ENCODE data around the gene PRM3. TPM values are rescaled to one million over a fixed set of nuclear protein-coding genes. Genes with fewer than 3 reads are reported as not detected.

PRM3 gene
- total RNA-seq, 2 donors from 2014 or later, result not detected

DNA sequence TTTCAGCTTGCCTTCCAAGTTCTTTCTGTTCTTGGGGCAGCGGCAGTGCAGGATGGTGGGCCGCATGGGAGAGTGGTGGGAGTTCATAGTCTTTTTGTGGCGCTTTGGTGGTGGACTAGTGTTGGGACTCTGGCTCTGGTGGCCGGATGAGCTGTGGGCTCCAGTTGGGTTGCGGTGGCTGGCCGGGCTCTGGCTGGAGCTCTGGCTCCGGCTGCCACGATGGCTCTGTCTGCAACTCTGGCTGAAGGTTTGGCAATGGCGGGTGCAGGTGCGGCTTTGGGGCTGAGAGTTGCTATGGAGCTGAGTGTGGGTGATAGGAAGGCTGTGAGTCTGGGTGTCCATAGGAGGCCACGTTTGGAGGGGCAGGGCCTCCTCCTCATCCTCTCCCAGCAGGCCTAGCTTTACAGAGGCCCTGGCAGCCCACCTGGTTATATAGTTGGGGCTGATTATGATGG is 4.5 kb downstream of the PRM3 start, which contains the start of gene TNP2:
TNP2 (minus strand) TSS at position 405 of the 455 bp plus-strand sequence; CDS start at position 342, 63 bp downstream.
- H3K27ac Mint-ChIP-seq, result no peak within 1 kb of the TSS
- no peaks in the 10 kb centered on the region for H3K27me3 Mint-ChIP-seq (ENCODE audit: low read depth)
- DNase-seq (no peak), ATAC-seq (replicated peaks in 1 of 2) (no peak)
- H3K36me3 Mint-ChIP-seq (ENCODE audit: insufficient read depth in 2 of 2), result no peaks in the 10 kb centered on the region
- no peaks in the 10 kb centered on the region for H3K9me3 Mint-ChIP-seq
- peaks cover 11% of the 10 kb centered on the region for H3K4me1 Mint-ChIP-seq (ENCODE audit: low read depth)
- H3K4me3 Mint-ChIP-seq, result no peak within 1 kb of the TSS

- no peaks in the 10 kb centered on the region for H3K36me3 Mint-ChIP-seq (ENCODE audit: insufficient read depth in 2 of 2)
- ATAC-seq (replicated peaks in 1 of 2) (no peak), DNase-seq (no peak)
- no peak overlapping the region for H3K27ac Mint-ChIP-seq
- H3K4me3 Mint-ChIP-seq, result no peak overlapping the region
- no peaks in the 10 kb centered on the region for H3K9me3 Mint-ChIP-seq
- peaks cover 4% of the 10 kb centered on the region for H3K27me3 Mint-ChIP-seq (ENCODE audit: low read depth)
- peaks cover 43% of the 10 kb centered on the region for H3K4me1 Mint-ChIP-seq (ENCODE audit: low read depth)
Observed at GRCh38 chr16:11265124-11265523, 8.3 kb downstream of the PRM3 start.

DNA sequence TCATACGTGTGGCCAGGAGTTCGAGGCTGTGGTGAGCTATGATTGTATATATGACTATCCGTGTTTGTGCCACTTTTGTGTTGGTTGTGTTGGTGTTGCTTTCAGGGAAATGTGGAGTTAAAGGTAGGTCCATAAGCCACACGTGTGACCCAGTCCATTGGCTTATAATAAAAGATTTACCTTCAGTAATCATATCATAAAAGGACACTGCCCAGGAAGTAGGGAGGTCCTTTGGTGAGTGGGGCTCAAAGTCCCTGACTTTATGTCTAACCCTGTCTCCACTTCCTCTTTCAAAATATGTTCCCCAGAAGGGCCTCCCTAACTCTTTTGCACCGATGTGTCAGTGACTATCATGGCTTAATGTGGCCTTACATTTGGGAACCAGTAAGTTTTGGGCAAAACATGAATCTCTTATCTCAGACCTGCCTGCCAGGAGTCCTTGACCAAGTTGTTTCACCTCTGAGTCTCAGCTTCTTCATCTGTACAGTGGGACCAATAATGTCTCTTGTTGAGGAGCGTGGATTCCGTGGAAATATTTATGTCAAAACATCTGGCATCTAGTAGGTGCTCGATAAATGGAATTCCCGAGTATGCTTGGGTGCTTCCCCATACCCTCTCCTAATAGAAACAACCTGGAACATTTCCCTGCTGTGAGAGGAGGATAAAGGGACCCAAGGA is 9.1 kb downstream of the PRM3 start:
- no peak for DNase-seq
- Mint-ChIP-seq H3K27me3 (ENCODE audit: low read depth) (peaks cover 5% of the 10 kb centered on the region), H3K4me3 (peak overlapping the region; percentile 59 to 67), H3K27ac (peak overlapping the region; percentile 34), H3K36me3 (ENCODE audit: insufficient read depth in 2 of 2) (no peaks in the 10 kb centered on the region), H3K9me3 (no peaks in the 10 kb centered on the region), H3K4me1 (ENCODE audit: low read depth) (peaks cover 51% of the 10 kb centered on the region)
- peak; percentile 4 to 22 for ATAC-seq (replicated peaks in 1 of 2)

- no peaks in the 10 kb centered on the region for H3K36me3 Mint-ChIP-seq (ENCODE audit: insufficient read depth in 2 of 2)
Observed at GRCh38 chr16:11263737-11264136, 9.7 kb downstream of the PRM3 start.

GRCh38 chr16:11262915-11263314 is 10.5 kb downstream of the PRM3 start:
- ATAC-seq (replicated peaks in 1 of 2), result no peak
- no peak overlapping the region for H3K4me3 Mint-ChIP-seq
- peak overlapping the region; percentile 13 for H3K27ac Mint-ChIP-seq
- H3K36me3 Mint-ChIP-seq (ENCODE audit: insufficient read depth in 2 of 2), result no peaks in the 10 kb centered on the region
- H3K27me3 Mint-ChIP-seq (ENCODE audit: low read depth), result peaks cover 5% of the 10 kb centered on the region
- no peaks in the 10 kb centered on the region for H3K9me3 Mint-ChIP-seq
- DNase-seq, result no peak
- H3K4me1 Mint-ChIP-seq (ENCODE audit: low read depth), result peaks cover 65% of the 10 kb centered on the region

More at GRCh38 chr16:11263737-11264136, 9.7 kb downstream of the PRM3 start:
- H3K4me1 Mint-ChIP-seq (ENCODE audit: low read depth), result peaks cover 57% of the 10 kb centered on the region
- peak; percentile 89 to 90 for ATAC-seq (replicated peaks in 1 of 2)
- H3K27ac Mint-ChIP-seq, result peak overlapping the region; percentile 34
- H3K4me3 Mint-ChIP-seq, result peak overlapping the region; percentile 59 to 67
- peaks cover 5% of the 10 kb centered on the region for H3K27me3 Mint-ChIP-seq (ENCODE audit: low read depth)
- peak; percentile 73 to 81 for DNase-seq
- no peaks in the 10 kb centered on the region for H3K9me3 Mint-ChIP-seq

GRCh38 chr16:11260596-11260966 is 12.8 kb downstream of the PRM3 start:
- ATAC-seq (replicated peaks in 1 of 2), result no peak
- Mint-ChIP-seq H3K4me1 (ENCODE audit: low read depth) (peaks cover 77% of the 10 kb centered on the region), H3K9me3 (no peaks in the 10 kb centered on the region), H3K4me3 (no peak overlapping the region), H3K36me3 (ENCODE audit: insufficient read depth in 2 of 2) (peaks cover 3 to 4% of the 10 kb centered on the region in 2 donors), H3K27ac (no peak overlapping the region), H3K27me3 (ENCODE audit: low read depth) (peaks cover 5% of the 10 kb centered on the region)
- no peak for DNase-seq

DNA sequence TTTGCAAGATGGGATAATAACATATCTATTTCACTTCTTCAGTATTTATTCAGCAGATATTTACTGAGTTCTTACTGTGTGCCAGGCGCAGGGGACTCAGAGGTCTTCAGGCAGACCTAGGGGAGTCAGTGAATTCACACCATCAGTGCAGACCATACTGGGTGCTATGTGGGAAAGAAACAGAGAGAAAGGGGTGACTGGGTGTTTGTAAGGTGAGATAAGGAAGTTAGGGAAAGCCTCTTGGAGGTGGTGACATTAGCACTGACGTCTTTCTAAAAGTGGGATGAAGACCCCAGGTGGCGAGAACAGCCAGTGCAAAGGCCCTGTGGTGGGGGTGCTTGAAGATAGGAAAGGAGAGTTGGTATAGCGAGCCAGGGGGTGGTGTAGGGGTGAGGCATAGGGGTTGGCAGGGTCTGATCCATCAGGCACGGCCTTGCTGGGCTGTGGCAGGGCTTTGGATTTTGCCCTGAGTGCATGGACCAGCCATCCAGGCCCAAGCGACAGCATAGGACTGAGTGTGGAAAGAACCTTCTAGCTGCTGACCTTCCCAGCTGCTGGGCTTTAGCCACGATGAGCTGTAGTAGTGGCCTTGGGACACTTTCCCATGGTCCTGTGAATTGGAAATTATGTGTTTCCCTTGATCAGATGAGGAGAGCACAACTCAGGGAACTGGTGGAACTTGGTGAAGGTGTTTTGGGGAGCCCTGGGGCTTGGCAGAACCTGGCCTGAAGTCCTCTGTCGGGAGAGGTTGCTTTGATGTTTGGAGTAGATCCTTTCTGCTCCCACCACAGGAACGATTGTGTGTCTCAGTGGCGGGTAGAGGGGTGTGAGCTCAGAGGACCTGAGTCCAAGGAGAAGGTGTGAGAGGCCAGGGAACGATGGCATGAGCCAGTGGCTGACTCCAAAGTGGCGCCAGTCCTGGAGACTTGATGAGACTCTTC is 13.5 kb downstream of the PRM3 start:
- no peak overlapping the region for H3K27ac Mint-ChIP-seq
- DNase-seq, result no peak
- no peak overlapping the region for H3K4me3 Mint-ChIP-seq
- peaks cover 4 to 5% of the 10 kb centered on the region in 2 donors for H3K36me3 Mint-ChIP-seq (ENCODE audit: insufficient read depth in 2 of 2)
- H3K9me3 Mint-ChIP-seq, result no peaks in the 10 kb centered on the region
- H3K27me3 Mint-ChIP-seq (ENCODE audit: low read depth), result peaks cover 5% of the 10 kb centered on the region
- H3K4me1 Mint-ChIP-seq (ENCODE audit: low read depth), result peaks cover 76% of the 10 kb centered on the region
- ATAC-seq (replicated peaks in 1 of 2), result no peak

GRCh38 chr16:11258553-11259492 is 14.6 kb downstream of the PRM3 start:
- Mint-ChIP-seq H3K27me3 (ENCODE audit: low read depth) (peaks cover 5% of the 10 kb centered on the region), H3K36me3 (ENCODE audit: insufficient read depth in 2 of 2) (peaks cover 8 to 12% of the 10 kb centered on the region in 2 donors), H3K4me3 (peak overlapping the region; percentile 57 to 70), H3K27ac (peak overlapping the region; percentile 14), H3K9me3 (no peaks in the 10 kb centered on the region), H3K4me1 (ENCODE audit: low read depth) (peaks cover 65% of the 10 kb centered on the region)
- ATAC-seq (replicated peaks in 1 of 2) (peak; percentile 4 to 11), DNase-seq (peak; percentile 40 to 43)

DNA sequence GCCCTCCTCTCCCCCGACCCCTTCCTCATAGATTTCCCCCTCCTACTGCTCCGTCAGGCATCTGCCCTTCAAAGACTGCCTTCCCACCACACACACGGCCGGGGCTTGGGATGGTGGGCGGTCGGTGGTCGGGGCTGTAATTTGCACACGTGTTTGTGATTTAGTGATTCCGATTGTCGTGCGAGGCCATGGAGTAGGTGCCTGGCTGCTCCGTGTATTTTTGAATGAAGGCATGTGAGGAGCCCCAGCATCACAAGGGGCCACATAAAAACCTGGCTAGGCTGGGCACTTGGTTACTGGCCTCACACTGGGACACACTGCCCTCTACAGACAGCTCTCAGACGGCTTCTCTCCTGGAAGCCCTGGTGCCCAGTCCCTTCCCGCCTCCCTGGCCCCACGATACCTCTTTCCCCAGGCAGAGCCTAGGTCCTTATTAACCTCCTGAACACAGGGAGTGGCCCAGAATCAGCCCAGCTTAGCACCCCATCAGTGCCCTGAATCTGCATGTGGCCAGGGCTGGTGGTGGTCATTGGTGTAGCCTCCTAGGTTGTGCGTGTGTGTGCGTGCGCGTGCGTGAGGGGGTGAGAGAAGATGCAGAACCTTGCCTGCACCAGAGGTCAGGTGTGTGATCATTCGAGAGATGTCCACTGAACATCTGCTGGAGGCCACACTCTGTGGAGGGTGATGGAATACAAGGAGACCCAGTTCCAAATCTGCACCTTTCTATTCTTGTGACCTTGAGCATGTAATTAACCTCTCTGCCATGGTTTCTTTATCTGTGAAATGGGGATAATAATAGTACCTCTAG is 16.1 kb downstream of the PRM3 start:
- peak; percentile 74 to 75 for DNase-seq
- peak in 1 of 2 donors; percentile 12 for ATAC-seq (replicated peaks in 1 of 2)
- Mint-ChIP-seq H3K9me3 (no peaks in the 10 kb centered on the region), H3K36me3 (ENCODE audit: insufficient read depth in 2 of 2) (peaks cover 17 to 25% of the 10 kb centered on the region in 2 donors), H3K4me1 (ENCODE audit: low read depth) (peaks cover 63% of the 10 kb centered on the region), H3K27me3 (ENCODE audit: low read depth) (peaks cover 5% of the 10 kb centered on the region), H3K4me3 (peak overlapping the region; percentile 97 to 98), H3K27ac (peak overlapping the region; percentile 91)

- ATAC-seq (replicated peaks in 1 of 2) (no peak), DNase-seq (peak; percentile 64 to 66)
- Mint-ChIP-seq H3K9me3 (no peaks in the 10 kb centered on the region), H3K27ac (peak overlapping the region; percentile 98), H3K36me3 (ENCODE audit: insufficient read depth in 2 of 2) (peaks cover 20 to 28% of the 10 kb centered on the region in 2 donors), H3K4me1 (ENCODE audit: low read depth) (peaks cover 63% of the 10 kb centered on the region), H3K4me3 (peak overlapping the region; percentile 97 to 98), H3K27me3 (ENCODE audit: low read depth) (peaks cover 5% of the 10 kb centered on the region)
Observed at GRCh38 chr16:11256661-11257130, 16.7 kb downstream of the PRM3 start.

GRCh38 chr16:11255737-11256660 is 17.4 kb downstream of the PRM3 start, which contains the start of gene SOCS1:
Gene SOCS1 (minus strand): TSS chr16:11256204. CDS start chr16:11255478, 726 bp downstream.
- H3K27me3 Mint-ChIP-seq (ENCODE audit: low read depth), result peaks cover 5% of the 10 kb centered on the region
- peak; percentile 90 to 95 for DNase-seq
- H3K36me3 Mint-ChIP-seq (ENCODE audit: insufficient read depth in 2 of 2), result peaks cover 20 to 28% of the 10 kb centered on the region in 2 donors
- H3K4me1 Mint-ChIP-seq (ENCODE audit: low read depth), result peaks cover 66% of the 10 kb centered on the region
- H3K9me3 Mint-ChIP-seq, result no peaks in the 10 kb centered on the region
- ATAC-seq (replicated peaks in 1 of 2), result peak; percentile 47 to 49
- peak within 1 kb of the TSS; percentile 98 for H3K27ac Mint-ChIP-seq
- peak within 1 kb of the TSS; percentile 97 to 99 for H3K4me3 Mint-ChIP-seq

All from activated T-cell treated with anti-CD3 and anti-CD28 coated beads, Interleukin-2, amount 50 U/mL, for 72 hours (primary cell).